A673 (cell line): ENCODE measurements around the gene ADAMTS13. TPM values are rescaled to one million over a fixed set of nuclear protein-coding genes. Genes with fewer than 3 reads are reported as not detected.

Experiments
- BruUV-seq: library from RNA; stranded (reverse); fragments of 400-500 nt; replicated peaks from 2 replicates; lab custom pipeline; 2021; lab: Mats Ljungman, UMichigan
- CTCF ChIA-PET: fragments of 300-600 bp; sonication (Branson Sonifier 250); formaldehyde crosslinking; loops from one replicate; lab custom pipeline; 2022; ENCODE audit warnings: antibody characterized with exemption; lab: Charles Lee
- POLR2A ChIA-PET: fragments of 300-600 bp; sonication (Branson Sonifier 250); formaldehyde crosslinking; loops from one replicate; lab custom pipeline; 2022; ENCODE audit warnings: antibody characterized with exemption; ENCODE audit not compliant: low non-redundant PET; lab: Charles Lee
- DNase-seq: peaks from one replicate; pipeline ENCODE4 v3.0.0-alpha.2; 2015; ENCODE audit warnings: low spot score
- H3K27ac ChIP-seq: fragments of 200-600 bp; sonication (generic); 2 replicates; pipeline ENCODE4 v1.5.1; 2016; ENCODE audit warnings: mixed run types, low read depth, mild to moderate bottlenecking, mixed read lengths, antibody characterized with exemption, low read length; ENCODE audit not compliant: poor library complexity, severe bottlenecking
- H3K27me3 ChIP-seq: fragments of 200-600 bp; sonication (generic); replicated peaks from 2 replicates; pipeline ENCODE4 v1.6.1; 2017; ENCODE audit warnings: mixed run types, low read depth, mild to moderate bottlenecking, mixed read lengths, antibody characterized with exemption, low read length; ENCODE audit not compliant: insufficient read depth, poor library complexity
- H3K36me3 ChIP-seq: fragments of 200-600 bp; sonication (generic); 2 replicates; pipeline ENCODE4 v1.6.1; 2016; ENCODE audit warnings: mixed run types, mild to moderate bottlenecking, mixed read lengths, antibody characterized with exemption, low read length; ENCODE audit not compliant: insufficient read depth, poor library complexity, severe bottlenecking
- H3K4me1 ChIP-seq: fragments of 200-600 bp; sonication (generic); 2 replicates; pipeline ENCODE4 v1.6.1; 2017; ENCODE audit warnings: mixed run types, mild to moderate bottlenecking, mixed read lengths, antibody characterized with exemption, low read length; ENCODE audit not compliant: insufficient read depth, poor library complexity, severe bottlenecking
- H3K4me3 ChIP-seq: fragments of 200-600 bp; sonication (generic); 2 replicates; pipeline ENCODE4 v1.5.1; 2016; ENCODE audit warnings: low read depth, mixed run types, mild to moderate bottlenecking, mixed read lengths, low read length; ENCODE audit not compliant: poor library complexity, severe bottlenecking
- H3K9me3 ChIP-seq: fragments of 200-600 bp; sonication (generic); 2 replicates; pipeline ENCODE4 v1.6.1; 2016; ENCODE audit warnings: mixed run types, low read depth, mild to moderate bottlenecking, mixed read lengths, antibody characterized with exemption, low read length; ENCODE audit not compliant: poor library complexity, severe bottlenecking
- CTCF ChIP-seq: fragments of 300-800, 200-600 bp; sonication (generic); conservative IDR thresholded peaks from 2 replicates; pipeline ENCODE4 v1.5.1; 2017; ENCODE audit warnings: low read depth, mild to moderate bottlenecking, antibody characterized with exemption, low read length, moderate library complexity, mixed read lengths
- EZH2 ChIP-seq: fragments of 200-600 bp; sonication (generic); IDR thresholded peaks from 2 replicates; pipeline ENCODE4 v1.6.1; 2017; ENCODE audit warnings: borderline replicate concordance, low read depth, mild to moderate bottlenecking, mixed read lengths, antibody characterized with exemption, low read length; ENCODE audit not compliant: poor library complexity, severe bottlenecking
- intact Hi-C: fragments of 100-400 bp; cut with micrococcal nuclease; formaldehyde crosslinking; loops from one replicate; pipeline ENCODE4 v1.10.0; 2022; ENCODE audit not compliant: unreplicated experiment
- total RNA-seq: library from RNA; stranded (reverse); gene quantifications from 2 replicates; pipeline ENCODE4 v1.2.3, GENCODE V29; 2021

ADAMTS13 gene
- total RNA-seq, 1 experiment from 2014 or later, result 1.3 TPM

DNA sequence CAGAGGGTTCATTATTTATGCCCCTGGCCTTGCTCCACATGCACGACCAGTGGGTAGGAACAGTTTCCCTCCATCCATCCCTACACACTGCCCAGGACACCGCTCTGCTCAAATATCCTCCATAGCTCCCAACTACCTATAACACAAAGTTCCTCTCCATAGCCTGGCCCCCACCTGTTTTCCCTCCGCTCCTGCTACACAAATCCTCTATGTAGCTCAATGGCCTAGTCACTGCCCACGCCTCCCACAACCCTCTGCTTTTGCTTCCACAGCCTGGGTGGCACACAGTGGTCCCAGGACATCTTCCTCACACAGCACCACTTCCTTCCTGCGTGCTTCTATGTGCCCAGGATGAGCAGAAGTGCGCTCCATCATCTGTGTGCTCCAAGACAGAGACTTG is 24.8 kb upstream of the ADAMTS13 start:
- BruUV-seq, result no TSS peak
- CTCF ChIA-PET, result no interaction called here
- no peaks in the 10 kb centered on the region for H3K36me3 ChIP-seq
- TF ChIP-seq EZH2 (no peak), CTCF (no peak)
- POLR2A ChIA-PET, result no interaction called here
- no peaks in the 10 kb centered on the region for H3K4me1 ChIP-seq
- H3K4me3 ChIP-seq, result no peak overlapping the region
- H3K9me3 ChIP-seq, result no peaks in the 10 kb centered on the region
- no peak overlapping the region for H3K27ac ChIP-seq
- DNase-seq, result no peak
- H3K27me3 ChIP-seq, result peaks cover 19% of the 10 kb centered on the region
- intact Hi-C loops, result no loop called here

- H3K36me3 ChIP-seq, result no peaks in the 10 kb centered on the region
- CTCF ChIA-PET, result no interaction called here
- H3K4me3 ChIP-seq, result no peak overlapping the region
- H3K4me1 ChIP-seq, result no peaks in the 10 kb centered on the region
- no peak for TF ChIP-seq CTCF
- TF ChIP-seq EZH2, result no peak
- no peak for DNase-seq
- H3K27me3 ChIP-seq, result peaks cover 19% of the 10 kb centered on the region
- intact Hi-C loops, result no loop called here
- no TSS peak for BruUV-seq
- no peaks in the 10 kb centered on the region for H3K9me3 ChIP-seq
- no peak overlapping the region for H3K27ac ChIP-seq
- POLR2A ChIA-PET, result no interaction called here
Measured at GRCh38 chr9:133397895-133398294, 24.3 kb upstream of the ADAMTS13 start.

- H3K36me3 ChIP-seq, result peaks cover 4% of the 10 kb centered on the region
- ChIA-PET POLR2A (no interaction called here), CTCF (interaction anchor here (0.6 kb wide), 1 partner anchor 59 kb away, joined by 7 read pairs; the partner anchor contains the start of gene CACFD1)
- no peaks in the 10 kb centered on the region for H3K9me3 ChIP-seq
- BruUV-seq, result no TSS peak
- H3K4me3 ChIP-seq, result no peak overlapping the region
- peaks cover 14% of the 10 kb centered on the region for H3K27me3 ChIP-seq
- no peak for TF ChIP-seq EZH2
- no peak for TF ChIP-seq CTCF
- no peak overlapping the region for H3K27ac ChIP-seq
- no peaks in the 10 kb centered on the region for H3K4me1 ChIP-seq
- no peak for DNase-seq
- intact Hi-C loops, result no loop called here
Measured at GRCh38 chr9:133400292-133400691, 21.9 kb upstream of the ADAMTS13 start.
